ENCODE measurements around the gene TRIM15. TPM values are rescaled to one million over a fixed set of nuclear protein-coding genes. Genes with fewer than 3 reads are reported as not detected.
A peak's percentile ranks its signal among the peaks of the same experiment; 100 is the strongest.

The TRIM15 gene
- total and polyA plus RNA-seq, 2 experiments from 2014 or later = not detected

DNA sequence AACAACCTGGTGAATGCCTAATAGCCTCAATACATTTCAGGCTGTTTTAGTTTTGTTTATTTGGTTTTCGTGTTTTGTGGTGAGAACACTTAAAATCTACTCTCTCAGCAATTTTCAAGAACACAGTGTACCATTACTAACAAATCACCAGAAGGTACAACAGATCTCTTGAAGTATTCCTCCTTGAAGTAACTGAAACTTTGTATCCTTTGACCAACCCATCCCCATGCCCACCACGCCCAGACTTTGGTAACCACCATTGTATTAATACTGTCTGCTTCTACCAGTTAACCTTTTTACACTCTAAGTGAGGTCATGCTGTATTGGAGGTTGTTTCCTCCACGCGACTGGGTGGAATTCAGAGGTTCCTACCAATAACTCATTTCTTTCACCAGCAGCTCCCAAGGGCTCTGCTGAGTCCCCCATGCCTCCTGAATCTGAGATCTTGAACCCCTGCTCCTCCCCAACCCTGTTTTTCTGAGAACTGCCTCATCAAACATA lies 33.1 kb upstream of the TRIM15 start:
- no peaks in the 10 kb centered on the region for H4K20me1 ChIP-seq (ENCODE audit: insufficient read depth)
- H3F3A ChIP-seq (ENCODE audit: insufficient read depth) = no peaks in the 10 kb centered on the region
- H2AFZ ChIP-seq = no peak overlapping the region
- 27 to 28% methylated on average over 4 of the region's 4 CpGs for WGBS, 2 experiments (ENCODE audit: low coverage in 1 of 2, low lambda C conversion rate in 2 of 2, missing lambda C conversion rate in 2 of 2)
- H3K4me2 ChIP-seq (ENCODE audit: unreplicated experiment) = no peak overlapping the region
- no peaks in the 10 kb centered on the region for H3K79me2 ChIP-seq (ENCODE audit: insufficient read depth)
- no peaks in the 10 kb centered on the region for H3K9me2 ChIP-seq (ENCODE audit: insufficient read depth)
- no peak overlapping the region for H3K4me3 ChIP-seq
- peaks cover 77% of the 10 kb centered on the region for H3K27me3 ChIP-seq (replicated peaks; ENCODE audit: insufficient read depth)
- TF ChIP-seq EZH2phosphoT487 (IDR thresholded peaks at IDR 0.05; ENCODE audit: insufficient read depth, low read depth) = no peak
- TF ChIP-seq EZH2 (IDR thresholded peaks at IDR 0.05; ENCODE audit: insufficient read depth, poor library complexity, severe bottlenecking) = peak; percentile 52
- H3K9ac ChIP-seq = no peak overlapping the region
- no peaks in the 10 kb centered on the region for H3K4me1 ChIP-seq (ENCODE audit: insufficient read depth)
- no peak overlapping the region for H3K27ac ChIP-seq
- H3K36me3 ChIP-seq (ENCODE audit: low read depth) = no peaks in the 10 kb centered on the region
- no peak for DNase-seq
- in situ Hi-C loops (cut with MboI) = no loop called here
- H3K9me3 ChIP-seq (ENCODE audit: low read depth) = no peaks in the 10 kb centered on the region

DNA sequence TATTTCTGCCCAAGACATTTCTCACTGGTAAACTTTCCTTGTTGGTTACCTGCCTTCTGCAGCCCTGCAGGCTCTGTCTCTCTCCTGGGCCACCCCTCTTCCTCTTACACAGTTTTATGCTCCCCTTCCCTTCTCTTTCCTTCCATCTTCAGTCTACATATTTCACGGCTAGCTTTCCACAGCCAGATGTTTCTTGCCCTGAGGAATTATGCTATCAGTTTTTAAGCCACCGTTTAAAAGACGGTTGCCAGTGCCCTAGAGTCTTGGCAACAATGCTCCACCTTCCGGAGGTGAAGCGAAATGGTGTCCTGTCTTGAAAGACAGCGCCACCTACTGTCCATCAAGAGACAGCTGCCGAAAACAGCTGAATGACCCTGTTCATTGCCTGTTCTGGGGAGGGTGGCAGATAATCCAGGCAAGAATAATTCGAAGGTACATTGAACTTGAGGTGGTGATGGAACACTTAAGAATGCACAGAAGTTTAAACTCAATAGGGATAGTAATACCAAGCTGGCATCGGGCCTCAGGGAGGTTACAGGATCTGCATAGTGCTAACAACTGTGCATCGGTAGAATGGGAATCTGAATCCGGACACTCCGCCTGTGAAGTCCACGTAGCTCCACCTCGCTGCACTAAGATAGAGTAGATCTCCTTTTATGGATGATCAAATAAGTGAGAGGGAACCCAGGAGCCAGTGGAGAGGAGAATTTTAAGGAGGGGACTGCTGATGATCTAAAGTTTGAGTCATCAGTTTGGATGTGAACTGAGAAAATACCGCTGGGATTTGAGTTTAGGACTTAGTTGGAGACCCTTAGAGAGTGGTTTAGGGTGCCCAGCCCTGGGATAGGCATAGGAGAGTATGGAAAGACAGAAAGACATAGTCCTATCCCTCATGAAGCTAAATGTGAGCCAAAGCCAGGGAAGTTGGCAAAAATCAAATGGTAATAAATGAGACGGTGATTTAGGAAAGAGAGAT lies 32.2 kb upstream of the TRIM15 start:
- Histone ChIP-seq H3K4me3 (no peak overlapping the region), H3K27ac (no peak overlapping the region), H3K36me3 (ENCODE audit: low read depth) (no peaks in the 10 kb centered on the region), H3K9me3 (ENCODE audit: low read depth) (no peaks in the 10 kb centered on the region), H3K4me1 (ENCODE audit: insufficient read depth) (no peaks in the 10 kb centered on the region), H3F3A (ENCODE audit: insufficient read depth) (no peaks in the 10 kb centered on the region), H3K27me3 (replicated peaks; ENCODE audit: insufficient read depth) (peaks cover 83% of the 10 kb centered on the region), H3K4me2 (ENCODE audit: unreplicated experiment) (no peak overlapping the region), H4K20me1 (ENCODE audit: insufficient read depth) (no peaks in the 10 kb centered on the region), H3K9me2 (ENCODE audit: insufficient read depth) (no peaks in the 10 kb centered on the region), H3K79me2 (ENCODE audit: insufficient read depth) (no peaks in the 10 kb centered on the region), H3K9ac (no peak overlapping the region), H2AFZ (no peak overlapping the region)
- WGBS, 2 experiments (ENCODE audit: low coverage in 1 of 2, low lambda C conversion rate in 2 of 2, missing lambda C conversion rate in 2 of 2) = 19 to 21% methylated on average over 16 of the region's 16 CpGs
- TF ChIP-seq EZH2 (IDR thresholded peaks at IDR 0.05; ENCODE audit: insufficient read depth, poor library complexity, severe bottlenecking) = no peak
- DNase-seq = peak; percentile 91
- in situ Hi-C loops (cut with MboI) = no loop called here

DNA sequence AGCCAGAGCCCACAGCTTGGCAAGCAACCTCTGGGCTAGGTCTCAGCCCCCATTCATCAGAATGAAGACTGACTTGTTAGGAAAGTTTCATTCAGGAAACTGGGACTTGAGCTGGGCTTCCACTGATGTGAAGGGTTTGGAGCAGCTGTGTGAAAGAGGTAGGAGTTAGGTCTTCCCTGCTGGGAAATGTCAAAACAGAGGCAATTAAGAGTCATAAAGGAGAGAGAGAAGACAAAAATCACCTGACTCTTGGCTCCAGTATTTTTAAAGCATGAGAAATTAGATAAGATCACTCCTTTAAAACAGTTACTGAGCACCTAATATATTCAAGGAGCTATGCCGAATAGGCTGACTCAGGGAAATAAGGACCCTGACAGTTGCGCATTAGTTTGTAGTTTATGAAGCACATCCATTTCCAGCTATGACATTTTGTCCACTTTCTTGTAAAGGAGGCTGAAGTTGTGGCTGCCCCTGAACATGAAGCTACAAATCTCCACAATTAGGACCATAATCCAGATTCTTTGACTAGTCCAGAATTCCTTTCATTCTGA lies 31.3 kb upstream of the TRIM15 start:
- WGBS, 2 experiments (ENCODE audit: low coverage in 1 of 2, low lambda C conversion rate in 2 of 2, missing lambda C conversion rate in 2 of 2) = 78 to 79% methylated on average over 2 of the region's 2 CpGs
- Histone ChIP-seq H3K27me3 (replicated peaks; ENCODE audit: insufficient read depth) (peaks cover 77% of the 10 kb centered on the region), H3K4me2 (ENCODE audit: unreplicated experiment) (no peak overlapping the region), H3K9me3 (ENCODE audit: low read depth) (no peaks in the 10 kb centered on the region), H3K9ac (no peak overlapping the region), H3K27ac (no peak overlapping the region), H3K4me1 (ENCODE audit: insufficient read depth) (no peaks in the 10 kb centered on the region), H3K36me3 (ENCODE audit: low read depth) (no peaks in the 10 kb centered on the region), H2AFZ (no peak overlapping the region), H3K9me2 (ENCODE audit: insufficient read depth) (no peaks in the 10 kb centered on the region), H4K20me1 (ENCODE audit: insufficient read depth) (no peaks in the 10 kb centered on the region), H3K79me2 (ENCODE audit: insufficient read depth) (no peaks in the 10 kb centered on the region), H3F3A (ENCODE audit: insufficient read depth) (no peaks in the 10 kb centered on the region), H3K4me3 (no peak overlapping the region)
- TF ChIP-seq EZH2phosphoT487 (IDR thresholded peaks at IDR 0.05; ENCODE audit: insufficient read depth, low read depth) = no peak
- TF ChIP-seq EZH2 (IDR thresholded peaks at IDR 0.05; ENCODE audit: insufficient read depth, poor library complexity, severe bottlenecking) = no peak
- no peak for DNase-seq
- in situ Hi-C loops (cut with MboI) = no loop called here

DNA sequence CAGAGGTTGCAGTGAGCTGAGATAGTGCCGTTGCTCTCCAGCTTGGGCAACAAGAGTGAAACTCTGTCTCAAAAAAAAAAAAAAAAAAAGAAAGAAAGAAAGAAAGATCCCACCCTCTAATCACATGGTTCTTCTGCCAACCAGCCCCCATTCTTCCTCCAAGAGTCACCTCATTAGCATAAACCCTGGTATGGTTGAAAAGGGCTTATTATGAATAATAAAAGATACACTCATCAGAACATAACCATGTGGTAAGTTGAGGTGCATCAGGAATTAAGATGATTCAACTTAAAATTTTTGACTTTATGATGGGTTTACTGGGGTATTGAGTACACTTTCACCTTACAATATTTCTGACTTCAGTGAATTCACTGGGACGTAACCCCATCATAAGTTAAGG lies 28.2 kb upstream of the TRIM15 start:
- Histone ChIP-seq H3K79me2 (ENCODE audit: insufficient read depth) (no peaks in the 10 kb centered on the region), H3K9ac (no peak overlapping the region), H3K36me3 (ENCODE audit: low read depth) (no peaks in the 10 kb centered on the region), H3K9me2 (ENCODE audit: insufficient read depth) (no peaks in the 10 kb centered on the region), H3K27me3 (replicated peaks; ENCODE audit: insufficient read depth) (peaks cover 54% of the 10 kb centered on the region), H3K9me3 (ENCODE audit: low read depth) (no peaks in the 10 kb centered on the region), H3K4me1 (ENCODE audit: insufficient read depth) (no peaks in the 10 kb centered on the region), H2AFZ (no peak overlapping the region), H3F3A (ENCODE audit: insufficient read depth) (no peaks in the 10 kb centered on the region), H3K4me3 (no peak overlapping the region), H3K4me2 (ENCODE audit: unreplicated experiment) (no peak overlapping the region), H3K27ac (no peak overlapping the region), H4K20me1 (ENCODE audit: insufficient read depth) (no peaks in the 10 kb centered on the region)
- WGBS, 2 experiments (ENCODE audit: low coverage in 1 of 2, low lambda C conversion rate in 2 of 2, missing lambda C conversion rate in 2 of 2) = 82 to 88% methylated on average over 2 of the region's 2 CpGs
- in situ Hi-C loops (cut with MboI) = no loop called here
- TF ChIP-seq EZH2 (IDR thresholded peaks at IDR 0.05; ENCODE audit: insufficient read depth, poor library complexity, severe bottlenecking) (no peak), EZH2phosphoT487 (IDR thresholded peaks at IDR 0.05; ENCODE audit: insufficient read depth, low read depth) (no peak)
- no peak for DNase-seq

All from GM23248 (cell line).